Muscle of arm (tissue), 12 donors: ENCODE data around the gene YY1AP1. TPM values are rescaled to one million over a fixed set of nuclear protein-coding genes. Genes with fewer than 3 reads are reported as not detected.
"Not testable (repeated sequence)": the region's sequence is repeated elsewhere in the genome, so short reads cannot be mapped to it uniquely, and the experiment has no call there.

ENCODE experiments used
- DNase-seq: peaks from one replicate; pipeline ENCODE4 v3.0.0-alpha.2; 2013
- polyA plus RNA-seq, 12 donors: library from polyadenylated mRNA; unstranded; fragments of 120-200 nt; gene quantifications; one replicate each; pipeline ENCODE4 v1.2.1, GENCODE V29; 2013; ENCODE audit not compliant: insufficient read length in 12 of 12

Gene YY1AP1
- polyA plus RNA-seq, 12 donors, result 31.3 to 86.6 (median 54.6) TPM; not detected in 1

DNA sequence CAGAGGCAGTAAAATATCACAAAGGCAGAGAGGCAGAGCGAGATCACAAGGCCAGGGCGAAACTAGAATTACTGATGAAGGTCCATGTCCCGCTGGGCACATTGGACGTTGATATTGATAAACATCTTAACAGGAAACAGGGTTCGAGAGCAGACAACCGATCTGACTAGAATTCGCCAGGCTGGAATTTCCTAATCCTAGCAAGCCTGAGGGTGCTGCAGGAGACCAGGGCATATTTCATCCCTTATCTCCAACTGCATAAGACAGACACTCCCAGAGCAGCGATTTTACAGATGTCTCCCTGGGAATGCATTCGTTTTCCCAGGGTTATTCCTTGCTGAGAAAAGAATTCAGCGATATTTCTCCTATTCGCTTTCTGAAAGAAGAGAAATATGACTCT lies 9.0 kb upstream of the YY1AP1 start:
- DNase-seq, result not testable (repeated sequence)

- DNase-seq, result no peak
Measured at GRCh38 chr1:155697046-155697445, 8.5 kb upstream of the YY1AP1 start.

DNA sequence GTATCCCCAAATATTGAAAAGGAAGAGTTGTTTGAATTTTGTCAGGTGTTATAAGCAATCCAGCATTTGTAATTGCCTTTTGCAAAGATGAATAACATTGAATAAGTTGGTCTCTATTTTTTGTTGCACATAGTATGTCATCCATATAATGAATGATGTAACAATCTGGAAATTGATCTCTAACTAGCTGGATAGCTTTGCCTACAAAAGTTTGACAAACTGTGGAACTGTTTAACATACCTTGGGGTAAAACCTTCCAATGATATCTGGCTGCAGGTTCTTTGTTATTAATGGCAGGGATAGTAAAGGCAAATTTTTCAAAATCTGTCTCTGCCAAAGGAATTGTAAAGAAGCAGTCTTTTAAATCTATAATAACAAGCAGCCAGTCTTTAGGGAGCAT lies 8.0 kb upstream of the YY1AP1 start:
- no peak for DNase-seq

GRCh38 chr1:155695608-155696007 lies 7.0 kb upstream of the YY1AP1 start:
- DNase-seq, result no peak

- DNase-seq, result peak; percentile 7
Measured at GRCh38 chr1:155695072-155695471, 6.5 kb upstream of the YY1AP1 start.

DNA sequence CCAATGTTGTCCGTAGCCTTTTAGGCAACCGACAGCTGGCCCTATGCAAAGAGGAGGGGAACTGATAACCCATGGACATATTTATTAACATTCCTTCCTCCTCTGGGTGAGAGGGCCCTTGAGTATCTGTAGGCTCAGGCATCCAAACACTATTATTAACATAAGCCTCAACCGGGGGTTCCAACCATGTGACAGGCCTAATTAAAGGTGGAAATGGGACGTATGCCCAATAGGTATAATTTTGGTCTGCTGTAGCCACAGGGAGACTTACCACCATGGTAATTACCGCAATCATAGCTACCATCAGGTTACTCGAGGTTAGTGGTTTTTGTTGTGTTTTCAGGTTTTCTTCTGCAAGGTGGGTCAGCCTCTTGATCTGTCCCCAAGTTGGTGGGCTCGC lies 5.6 kb upstream of the YY1AP1 start:
- no peak for DNase-seq

- DNase-seq, result no peak
Measured at GRCh38 chr1:155691992-155692528, 3.5 kb upstream of the YY1AP1 start.

- not testable (repeated sequence) for DNase-seq
Measured at GRCh38 chr1:155689081-155689607, 570 bp upstream of the YY1AP1 start, which contains the start of gene DAP3. Gene DAP3 (plus strand): TSS chr1:155689091. CDS start chr1:155709780, 20,689 bp downstream.

GRCh38 chr1:155687705-155688323 lies 760 bp downstream of the YY1AP1 start:
- DNase-seq, result not testable (repeated sequence)

GRCh38 chr1:155681776-155682175 lies 6.8 kb downstream of the YY1AP1 start:
- DNase-seq, result no peak

- DNase-seq, result no peak
Measured at GRCh38 chr1:155680531-155680930, 8.0 kb downstream of the YY1AP1 start.

- not testable (repeated sequence) for DNase-seq
Measured at GRCh38 chr1:155678992-155679391, 9.6 kb downstream of the YY1AP1 start.

- no peak for DNase-seq
Measured at GRCh38 chr1:155678027-155678426, 10.5 kb downstream of the YY1AP1 start.

DNA sequence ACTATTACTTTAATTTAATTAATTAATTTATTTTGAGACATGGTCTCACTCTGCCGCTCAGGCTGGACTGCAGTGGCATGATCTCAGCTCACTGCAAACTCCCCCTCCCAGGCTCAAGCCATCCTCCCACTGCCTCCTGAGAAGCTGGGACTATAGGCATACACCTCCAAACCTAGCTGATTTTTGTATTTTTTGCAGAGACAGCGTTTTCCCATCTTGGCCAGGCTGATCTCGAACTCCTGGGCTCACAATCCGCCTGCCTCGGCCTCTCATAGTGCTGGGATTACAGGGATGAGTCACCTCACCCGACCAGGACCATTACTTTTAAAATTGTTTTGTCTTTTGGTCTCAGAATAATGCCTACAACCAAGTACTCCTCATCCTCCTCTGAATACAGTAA lies 15.6 kb downstream of the YY1AP1 start:
- DNase-seq, result no peak

DNA sequence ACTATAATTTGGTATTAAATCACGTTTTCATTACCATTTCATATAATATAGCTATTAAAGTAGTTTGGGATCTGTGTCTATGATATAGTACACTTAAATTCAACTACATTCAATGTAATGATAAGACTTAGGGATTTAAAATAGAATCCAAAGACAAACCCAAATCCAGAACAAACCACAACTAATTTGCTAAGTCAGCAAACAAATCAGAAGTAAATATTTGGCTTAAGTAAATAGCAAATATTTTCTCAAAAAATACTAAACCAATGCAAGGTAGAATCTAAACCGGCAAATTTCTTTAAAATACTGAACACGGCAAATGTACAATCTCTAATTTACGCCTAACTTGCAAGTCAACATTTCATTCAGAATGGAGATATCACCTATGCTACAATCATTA lies 16.8 kb downstream of the YY1AP1 start:
- no peak for DNase-seq

GRCh38 chr1:155669233-155670162 lies 19.1 kb downstream of the YY1AP1 start:
- no peak for DNase-seq

- DNase-seq, result not testable (repeated sequence)
Measured at GRCh38 chr1:155661239-155661638, 27.3 kb downstream of the YY1AP1 start.

- no peak for DNase-seq
Measured at GRCh38 chr1:155657463-155657862, 31.1 kb downstream of the YY1AP1 start.

DNA sequence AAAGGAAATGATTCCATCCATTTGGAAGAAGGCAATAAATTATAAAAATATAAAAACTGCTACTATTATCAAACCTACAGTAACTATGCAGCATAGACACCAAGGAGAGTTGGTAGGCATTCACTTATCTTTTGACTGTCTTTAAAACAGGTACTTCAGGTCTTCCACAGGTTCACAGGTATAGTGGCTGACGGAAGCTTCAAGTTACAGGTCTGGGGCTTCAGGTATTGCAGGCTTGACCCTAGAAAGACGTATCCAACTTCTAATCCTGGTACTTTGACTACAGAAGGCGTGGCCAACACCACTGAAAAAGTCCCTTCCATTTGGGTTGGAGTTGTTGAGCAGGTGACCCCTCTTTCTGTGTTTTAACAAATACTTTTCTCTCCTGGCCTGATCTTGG lies 35.6 kb downstream of the YY1AP1 start:
- DNase-seq, result no peak

- no peak for DNase-seq
Measured at GRCh38 chr1:155651861-155652661, 36.5 kb downstream of the YY1AP1 start.

GRCh38 chr1:155650231-155650757 lies 38.3 kb downstream of the YY1AP1 start:
- DNase-seq, result no peak
